Measurements from ENCODE around the gene FAM180A.

GRCh38 chr7:135782801-135783200 lies 34.2 kb upstream of the FAM180A start:
- TF ChIP-seq USF2 (IDR thresholded peaks at IDR 0.05; ENCODE audit: low read length) (no peak), RAD21 (IDR thresholded peaks at IDR 0.05 in 1 of 2, conservative IDR thresholded peaks at IDR 0.05 in 1 of 2; ENCODE audit: low read depth in 2 of 2, low read length in 2 of 2) (no peak), RXRA (IDR thresholded peaks at IDR 0.05; ENCODE audit: insufficient read depth, low read depth, low read length) (no peak), MAX (IDR thresholded peaks at IDR 0.05) (no peak), CTCF (IDR thresholded peaks at IDR 0.05; ENCODE audit: control extremely low read depth in 1 of 3, insufficient read depth in 1 of 3, low read depth in 1 of 3, low read length in 3 of 3) (no peak), TBP (IDR thresholded peaks at IDR 0.05; ENCODE audit: low read depth, low read length) (no peak)
